Neural crest cell (in vitro differentiated cells): Measurements from ENCODE around the gene HACE1. TPM values are rescaled to one million over a fixed set of nuclear protein-coding genes. Genes with fewer than 3 reads are reported as not detected.

Source experiments
- DNase-seq: peaks from one replicate; pipeline ENCODE4 v3.0.0; 2021; ENCODE audit warnings: low read depth, mixed read lengths, low spot score
- H3K27ac Mint-ChIP-seq: one replicate; pipeline ENCODE4 v1.8.0; 2021; ENCODE audit warnings: mild to moderate bottlenecking, mixed read lengths; ENCODE audit not compliant: unreplicated experiment
- H3K27me3 Mint-ChIP-seq: 2 replicates; pipeline ENCODE4 v1.8.0; 2021; ENCODE audit warnings: low read depth, mild to moderate bottlenecking, mixed read lengths
- H3K36me3 Mint-ChIP-seq: 2 replicates; pipeline ENCODE4 v1.8.0; 2021; ENCODE audit warnings: low read depth, mild to moderate bottlenecking, mixed read lengths
- H3K4me1 Mint-ChIP-seq: 2 replicates; pipeline ENCODE4 v1.8.0; 2021; ENCODE audit warnings: mixed read lengths
- H3K4me3 Mint-ChIP-seq: one replicate; pipeline ENCODE4 v1.8.0; 2021; ENCODE audit warnings: mild to moderate bottlenecking, mixed read lengths
- H3K9me3 Mint-ChIP-seq: 2 replicates; pipeline ENCODE4 v1.8.0; 2021; ENCODE audit warnings: mixed read lengths
- CTCF ChIP-seq: fragments of 200-600 bp; sonication (generic); conservative IDR thresholded peaks from 2 replicates; pipeline ENCODE4 v1.5.0; 2021; ENCODE audit warnings: antibody characterized with exemption, mild to moderate bottlenecking
- total RNA-seq: library from RNA; stranded (reverse); gene quantifications from 2 replicates; pipeline ENCODE4 v1.2.1, GENCODE V29; 2021

The HACE1 gene
- total RNA-seq, 1 donor from 2014 or later = 23.9 TPM

- TF ChIP-seq CTCF = no peak
- Mint-ChIP-seq H3K36me3 (peaks cover 7% of the 10 kb centered on the region), H3K4me1 (peaks cover 11% of the 10 kb centered on the region), H3K9me3 (no peaks in the 10 kb centered on the region), H3K27ac (no peak overlapping the region), H3K27me3 (no peaks in the 10 kb centered on the region), H3K4me3 (no peak overlapping the region)
- no peak for DNase-seq
These were observed 74.8 kb downstream of the HACE1 start for GRCh38 chr6:104784884-104785283.

GRCh38 chr6:104771258-104771832, 88.4 kb downstream of the HACE1 start:
- no peak for DNase-seq

GRCh38 chr6:104768906-104769305, 90.8 kb downstream of the HACE1 start:
- Mint-ChIP-seq H3K9me3 (no peaks in the 10 kb centered on the region), H3K27me3 (no peaks in the 10 kb centered on the region), H3K36me3 (peaks cover 14% of the 10 kb centered on the region), H3K27ac (no peak overlapping the region), H3K4me1 (peaks cover 12% of the 10 kb centered on the region), H3K4me3 (no peak overlapping the region)
- no peak for TF ChIP-seq CTCF
- no peak for DNase-seq

More at GRCh38 chr6:104771258-104771832, 88.4 kb downstream of the HACE1 start:
- Mint-ChIP-seq H3K36me3 (no peaks in the 10 kb centered on the region), H3K4me3 (no peak overlapping the region), H3K4me1 (peaks cover 12% of the 10 kb centered on the region), H3K27me3 (no peaks in the 10 kb centered on the region), H3K27ac (no peak overlapping the region), H3K9me3 (no peaks in the 10 kb centered on the region)
- peak; percentile 80 for TF ChIP-seq CTCF

- no peak for DNase-seq
- H3K4me3 Mint-ChIP-seq = no peak overlapping the region
- no peak overlapping the region for H3K27ac Mint-ChIP-seq
- no peak for TF ChIP-seq CTCF
- H3K4me1 Mint-ChIP-seq = peaks cover 12% of the 10 kb centered on the region
- H3K27me3 Mint-ChIP-seq = no peaks in the 10 kb centered on the region
- H3K9me3 Mint-ChIP-seq = peaks cover 3% of the 10 kb centered on the region
- peaks cover 25% of the 10 kb centered on the region for H3K36me3 Mint-ChIP-seq
These were observed 93.1 kb downstream of the HACE1 start for GRCh38 chr6:104766595-104766994.

- TF ChIP-seq CTCF = no peak
- no peak for DNase-seq
- Mint-ChIP-seq H3K36me3 (peaks cover 63% of the 10 kb centered on the region), H3K4me1 (peaks cover 13% of the 10 kb centered on the region), H3K4me3 (no peak overlapping the region), H3K9me3 (peaks cover 17% of the 10 kb centered on the region), H3K27me3 (no peaks in the 10 kb centered on the region), H3K27ac (no peak overlapping the region)
These were observed 104.8 kb downstream of the HACE1 start for GRCh38 chr6:104754788-104755409.
